Spleen (tissue), 11 donors: ENCODE measurements around the gene GNPTAB. TPM values are rescaled to one million over a fixed set of nuclear protein-coding genes. Genes with fewer than 3 reads are reported as not detected.

ENCODE experiments used
- DNase-seq: peaks from one replicate; pipeline ENCODE4 v3.0.0-alpha.2; 2020
- H3K27ac ChIP-seq, 8 donors: fragments of 200-600 bp; sonication (generic) in 7 of 8; 1 replicate in 4 of 8; 2 replicates in 4 of 8; pipeline versions ENCODE4 v1.5.0 to v1.8.0; 2016 to 2021; ENCODE audit warnings: inconsistent platforms in 4 of 8, mild to moderate bottlenecking in 4 of 8, moderate library complexity in 1 of 8
- H3K27me3 ChIP-seq, 7 donors: fragments of 200-600 bp; sonication (generic) in 6 of 7; replicated peaks in 1 of 7; 1 replicate in 4 of 7; 2 replicates in 3 of 7; pipeline versions ENCODE4 v1.5.0 to v1.8.0; 2016 to 2021; ENCODE audit warnings: inconsistent platforms in 3 of 7, mild to moderate bottlenecking in 1 of 7
- H3K36me3 ChIP-seq, 6 donors: fragments of 200-600 bp; sonication (generic) in 5 of 6; 1 replicate in 4 of 6; 2 replicates in 2 of 6; pipeline versions ENCODE4 v1.5.0 to v1.8.0; 2016 to 2021; ENCODE audit warnings: inconsistent platforms in 2 of 6
- H3K4me1 ChIP-seq, 6 donors: fragments of 200-600 bp; sonication (generic) in 5 of 6; 1 replicate in 3 of 6; 2 replicates in 3 of 6; pipeline versions ENCODE4 v1.5.0 to v1.8.0; 2016 to 2021; ENCODE audit warnings: inconsistent platforms in 3 of 6
- H3K4me3 ChIP-seq, 8 donors: fragments of 200-600 bp; sonication (generic) in 7 of 8; 1 replicate in 4 of 8; 2 replicates in 4 of 8; pipeline versions ENCODE4 v1.5.0 to v1.8.0; 2016 to 2021; ENCODE audit warnings: inconsistent platforms in 4 of 8, mild to moderate bottlenecking in 4 of 8, moderate library complexity in 2 of 8
- H3K9me3 ChIP-seq, 8 donors: fragments of 200-600 bp; sonication (generic) in 7 of 8; 1 replicate in 4 of 8; 2 replicates in 4 of 8; pipeline versions ENCODE4 v1.5.0 to v1.8.0; 2016 to 2021; ENCODE audit warnings: inconsistent platforms in 4 of 8
- POLR2A ChIP-seq, 3 donors: fragments of 450-650 bp; IDR thresholded peaks; one replicate each; pipeline ENCODE4 v1.5.1; 2017; ENCODE audit warnings: antibody characterized with exemption in 3 of 3, mild to moderate bottlenecking in 1 of 3
- POLR2AphosphoS5 ChIP-seq, 3 donors: sonication (generic); formaldehyde crosslinking; IDR thresholded peaks; one replicate each; pipeline ENCODE4 v1.5.1; 2017; ENCODE audit warnings: antibody characterized with exemption in 3 of 3
- WGBS, 5 donors: extraction: QIAGEN DNeasy Blood & Tissue Kit in 3 of 5; methylation state at CpG; one replicate each; pipeline versions ENCODE4 v1.1.5 to v1.1.7; 2013 to 2018; 5-methylcytosine and 5-hydroxymethylcytosine counted together
- intact Hi-C: fragments of 100-400 bp; cut with DNase I; formaldehyde crosslinking; loops from one replicate; pipeline ENCODE4 v1.15.0; 2023; ENCODE audit warnings: low total_unique reads
- polyA plus RNA-seq, 3 donors: library from polyadenylated mRNA; stranded (reverse); fragments of 200-250 nt; gene quantifications; one replicate each; pipeline ENCODE4 v1.2.1, GENCODE V29; 2013
- total RNA-seq, 7 donors: library from RNA; depleted of rRNA in 3 of 7; stranded (reverse); fragments of >200 nt in 3 of 7; fragmentation: NEBNext Ultra II Directional in 4 of 7; extraction: Animal tissue kit (Norgen Biotek cat#: 25700) in 4 of 7; gene quantifications; one replicate each; pipeline versions ENCODE4 v1.1.0 to v1.2.1, GENCODE V29; 2016 to 2021
- TF ChIP-seq, protein P1 (sequence below), 11 experiments: fragments of 200-600 bp in 7 of 11; fragments of 450-650 bp in 4 of 11; sonication (generic) in 4 of 11; IDR thresholded peaks in 8 of 11; conservative IDR thresholded peaks in 3 of 11; 1 replicate in 7 of 11; 2 replicates in 4 of 11; pipeline versions ENCODE4 v1.4.0 to v1.8.0; 2016 to 2021; ENCODE audit warnings: antibody characterized with exemption in 11 of 11, inconsistent platforms in 4 of 11, mild to moderate bottlenecking in 1 of 11
- donor health status: healthy with polysubstance abuse.
- donor health status: DM: no; HTN: no; CAD: no; lungs with moderate emphysema.
- donor health status: DM: no; HTN: no; CAD: no.
- donor health status: Bipolar disorder and iron deficiency.
- donor health status: healthy.
- donor health status: DM: no; HTN: no; CAD: no.
- donor health status: DM: yes; HTN: yes; CAD: no.

The GNPTAB gene
- total and polyA plus RNA-seq, 10 donors = 9.3 to 90.8 (median 45.2) TPM

DNA sequence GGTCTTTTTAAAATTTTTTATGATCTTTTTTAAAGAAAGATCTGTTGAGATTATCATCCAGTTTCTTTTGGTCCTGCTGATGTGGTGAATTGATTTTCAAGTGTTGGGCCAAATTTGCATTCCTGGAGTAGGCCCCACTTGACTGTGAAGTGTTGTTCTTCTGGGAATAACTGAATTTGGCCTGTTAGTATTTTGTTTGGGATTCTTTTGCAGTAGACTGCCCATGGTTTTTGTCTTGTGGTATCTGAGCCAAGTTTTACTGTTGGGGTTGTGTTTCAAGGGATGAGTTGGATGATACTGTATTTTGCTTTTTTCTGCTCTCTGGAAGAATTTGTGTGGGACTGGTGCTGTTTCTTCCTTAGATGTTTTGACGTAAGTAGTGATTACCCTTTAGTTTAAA is 87.5 kb downstream of the GNPTAB start:
- no peak for TF ChIP-seq POLR2AphosphoS5 (IDR thresholded peaks at IDR 0.05)
- TF ChIP-seq POLR2A (IDR thresholded peaks at IDR 0.05) = no peak
- TF ChIP-seq, protein P1, sequence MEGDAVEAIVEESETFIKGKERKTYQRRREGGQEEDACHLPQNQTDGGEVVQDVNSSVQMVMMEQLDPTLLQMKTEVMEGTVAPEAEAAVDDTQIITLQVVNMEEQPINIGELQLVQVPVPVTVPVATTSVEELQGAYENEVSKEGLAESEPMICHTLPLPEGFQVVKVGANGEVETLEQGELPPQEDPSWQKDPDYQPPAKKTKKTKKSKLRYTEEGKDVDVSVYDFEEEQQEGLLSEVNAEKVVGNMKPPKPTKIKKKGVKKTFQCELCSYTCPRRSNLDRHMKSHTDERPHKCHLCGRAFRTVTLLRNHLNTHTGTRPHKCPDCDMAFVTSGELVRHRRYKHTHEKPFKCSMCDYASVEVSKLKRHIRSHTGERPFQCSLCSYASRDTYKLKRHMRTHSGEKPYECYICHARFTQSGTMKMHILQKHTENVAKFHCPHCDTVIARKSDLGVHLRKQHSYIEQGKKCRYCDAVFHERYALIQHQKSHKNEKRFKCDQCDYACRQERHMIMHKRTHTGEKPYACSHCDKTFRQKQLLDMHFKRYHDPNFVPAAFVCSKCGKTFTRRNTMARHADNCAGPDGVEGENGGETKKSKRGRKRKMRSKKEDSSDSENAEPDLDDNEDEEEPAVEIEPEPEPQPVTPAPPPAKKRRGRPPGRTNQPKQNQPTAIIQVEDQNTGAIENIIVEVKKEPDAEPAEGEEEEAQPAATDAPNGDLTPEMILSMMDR (IDR thresholded peaks at IDR 0.05 in 8 of 11, conservative IDR thresholded peaks at IDR 0.05 in 3 of 11) = no peak

DNA sequence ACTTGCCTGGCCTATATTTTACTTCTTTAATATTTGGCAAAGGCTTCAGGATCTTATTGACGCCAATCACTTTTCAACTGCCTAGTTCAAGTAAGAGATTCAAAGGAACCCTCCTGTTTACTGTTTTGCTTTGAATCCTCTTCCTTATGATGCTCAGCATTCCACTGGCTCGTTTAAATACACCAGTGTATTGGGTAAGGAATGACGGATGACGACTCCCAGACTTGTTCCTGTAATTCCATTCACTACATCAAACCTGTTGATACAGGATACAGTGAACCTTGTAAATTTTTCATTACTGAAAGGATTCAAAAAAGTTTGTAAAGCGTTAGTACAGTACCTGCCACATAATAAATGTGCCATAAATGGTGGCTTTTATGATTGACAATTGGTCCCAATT is 89.8 kb downstream of the GNPTAB start:
- no peak overlapping the region for H3K4me3 ChIP-seq
- no peak overlapping the region for H3K27ac ChIP-seq
- H3K4me1 ChIP-seq = peaks cover 8 to 40% (median 22%) of the 10 kb centered on the region in 6 donors
- H3K27me3 ChIP-seq = no peaks in the 10 kb centered on the region
- no peak for DNase-seq
- intact Hi-C loops = no loop called here
- WGBS, 5 donors = 92 to 95% (median 93%) methylated on average over 5 of the region's 5 CpGs
- TF ChIP-seq POLR2AphosphoS5 (IDR thresholded peaks at IDR 0.05) (no peak), POLR2A (IDR thresholded peaks at IDR 0.05) (no peak)
- TF ChIP-seq, protein P1 (IDR thresholded peaks at IDR 0.05 in 8 of 11, conservative IDR thresholded peaks at IDR 0.05 in 3 of 11) = no peak
- peaks cover 0 to 93% (median 19%) of the 10 kb centered on the region in 6 donors for H3K36me3 ChIP-seq
- H3K9me3 ChIP-seq = peaks cover 0 to 7% (median 0%) of the 10 kb centered on the region in 8 donors

More for the DNA sequence above, 87.5 kb downstream of the GNPTAB start:
- H3K4me3 ChIP-seq = no peak overlapping the region
- WGBS, 5 donors = 64 to 80% (median 73%) methylated on average over 1 of the region's 1 CpG
- H3K27ac ChIP-seq = peak overlapping the region; percentile 62 to 92 (median 78)
- peaks cover 0 to 98% (median 29%) of the 10 kb centered on the region in 6 donors for H3K36me3 ChIP-seq
- no peak for DNase-seq
- intact Hi-C loops = no loop called here
- peaks cover 0 to 7% (median 0%) of the 10 kb centered on the region in 8 donors for H3K9me3 ChIP-seq
- H3K27me3 ChIP-seq = no peaks in the 10 kb centered on the region
- H3K4me1 ChIP-seq = peaks cover 8 to 58% (median 22%) of the 10 kb centered on the region in 6 donors

DNA sequence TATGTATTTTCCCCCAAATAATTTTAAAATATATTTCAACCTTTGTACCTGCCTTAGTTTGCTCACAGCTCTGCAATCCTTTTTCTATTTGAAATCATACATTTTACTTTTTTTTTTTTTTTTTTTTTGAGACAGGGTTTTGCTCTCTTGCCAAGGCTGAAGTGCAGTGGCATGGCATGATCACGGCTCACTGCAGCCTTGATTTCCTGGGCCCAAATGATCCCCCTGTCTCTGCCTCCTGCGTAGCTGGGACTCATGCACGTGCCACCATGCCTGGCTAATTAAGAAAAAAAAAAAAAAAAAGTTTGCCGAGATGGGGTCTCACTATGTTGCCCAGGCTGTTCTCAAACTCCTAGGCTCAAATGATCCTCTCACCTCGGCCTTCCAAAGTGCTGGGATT is 90.2 kb downstream of the GNPTAB start:
- Histone ChIP-seq H3K27ac (no peak overlapping the region), H3K9me3 (peaks cover 0 to 7% (median 0%) of the 10 kb centered on the region in 8 donors), H3K4me3 (no peak overlapping the region), H3K4me1 (peaks cover 8 to 36% (median 22%) of the 10 kb centered on the region in 6 donors), H3K27me3 (no peaks in the 10 kb centered on the region), H3K36me3 (peaks cover 0 to 91% (median 17%) of the 10 kb centered on the region in 6 donors)
- WGBS, 5 donors = 81 to 98% (median 96%) methylated on average over 5 of the region's 5 CpGs
- TF ChIP-seq, protein P1 (IDR thresholded peaks at IDR 0.05 in 8 of 11, conservative IDR thresholded peaks at IDR 0.05 in 3 of 11) = no peak
- TF ChIP-seq POLR2A (IDR thresholded peaks at IDR 0.05) (no peak), POLR2AphosphoS5 (IDR thresholded peaks at IDR 0.05) (no peak)
- no peak for DNase-seq
- intact Hi-C loops = no loop called here

DNA sequence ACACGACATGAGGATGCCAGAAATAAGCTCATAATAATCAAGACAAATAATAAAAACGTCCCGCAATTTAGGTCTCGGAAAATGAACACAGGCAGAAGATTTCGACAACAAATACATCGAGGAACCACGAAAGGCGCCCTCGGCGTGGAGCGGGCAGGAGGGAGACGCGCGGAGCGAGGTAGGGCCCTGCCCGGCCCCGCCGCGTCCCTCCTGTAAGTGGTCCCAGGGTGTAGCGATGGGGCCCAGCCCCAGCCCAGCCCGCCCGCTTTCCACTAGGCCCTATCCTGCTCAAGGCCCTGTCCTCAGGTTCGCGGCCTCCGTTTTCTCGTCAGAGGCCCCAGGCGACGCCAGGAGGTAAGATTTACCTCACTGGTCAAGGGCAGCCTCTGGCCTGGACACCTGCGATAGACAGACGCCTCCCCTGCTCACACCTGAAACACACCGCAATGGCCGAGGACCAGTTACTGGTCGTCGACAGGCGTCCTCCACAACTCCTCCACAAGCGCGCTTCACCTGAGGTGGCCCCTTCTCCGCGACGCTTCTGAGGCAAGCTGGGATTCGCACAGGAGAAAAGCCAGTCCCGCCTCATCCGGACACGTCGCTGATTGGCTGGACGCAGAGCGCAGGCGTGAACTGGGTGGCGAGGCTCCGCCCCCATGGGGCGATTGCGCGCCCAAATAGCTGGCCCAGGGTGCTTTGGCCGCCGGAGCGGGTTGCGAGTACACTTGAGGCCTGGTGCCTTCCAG is 91.7 kb downstream of the GNPTAB start, which contains the start of gene SYCP3:
SYCP3 (minus strand) TSS at position 543 of the 746 bp plus-strand sequence. CDS start 1,527 bp downstream, outside the sequence.
- peaks cover 1 to 21% (median 14%) of the 10 kb centered on the region in 6 donors for H3K4me1 ChIP-seq

More for the DNA sequence above, 91.7 kb downstream of the GNPTAB start, which contains the start of gene SYCP3:
- Histone ChIP-seq H3K27me3 (no peaks in the 10 kb centered on the region), H3K36me3 (peaks cover 0 to 91% (median 17%) of the 10 kb centered on the region in 6 donors), H3K9me3 (peaks cover 0 to 7% (median 0%) of the 10 kb centered on the region in 8 donors), H3K27ac (no peak within 1 kb of the TSS), H3K4me3 (no peak within 1 kb of the TSS)
- intact Hi-C loops = no loop called here
- WGBS, 5 donors = 97 to 99% (median 98%) methylated on average over 55 to 57 of the region's 57 CpGs
- DNase-seq = no peak
- TF ChIP-seq, protein P1 (IDR thresholded peaks at IDR 0.05 in 8 of 11, conservative IDR thresholded peaks at IDR 0.05 in 3 of 11) = no peak
- no peak for TF ChIP-seq POLR2A (IDR thresholded peaks at IDR 0.05)
- TF ChIP-seq POLR2AphosphoS5 (IDR thresholded peaks at IDR 0.05) = peak in 2 of 3 donors; percentile 26 to 53
